RWPE2 (cell line): ENCODE data around the gene ANKRD27.
"Not testable (repeated sequence)": the region's sequence is repeated elsewhere in the genome, so short reads cannot be mapped to it uniquely, and the experiment has no call there.

Experiments used
- ATAC-seq: fragments of 200-7000 bp; cut with Tn5 transposase; 3 replicates; pipeline ENCODE4 v1.9.1; 2021; ENCODE audit warnings: low read depth
- DNase-seq: peaks from one replicate; pipeline ENCODE4 v3.0.0-alpha.2; 2020; ENCODE audit warnings: low spot score
- H3K27ac ChIP-seq: fragments of 450-650 bp; 2 replicates; pipeline ENCODE4 v1.5.1; 2017; ENCODE audit warnings: mild to moderate bottlenecking; ENCODE audit not compliant: poor library complexity, severe bottlenecking
- H3K27me3 ChIP-seq: fragments of 250-450 bp; sonication (Bioruptor Pico); 2 replicates; pipeline ENCODE4 v1.5.1; 2021; ENCODE audit warnings: mild to moderate bottlenecking, moderate library complexity; ENCODE audit not compliant: insufficient read depth, poor library complexity, severe bottlenecking
- H3K36me3 ChIP-seq: fragments of 250-450 bp; sonication (Bioruptor Pico); 2 replicates; pipeline ENCODE4 v1.5.1; 2020; ENCODE audit warnings: low read depth, mild to moderate bottlenecking, moderate library complexity
- H3K4me1 ChIP-seq: fragments of 250-450 bp; sonication (Bioruptor Pico); 2 replicates; pipeline ENCODE4 v1.5.1; 2021; ENCODE audit warnings: mild to moderate bottlenecking, moderate library complexity; ENCODE audit not compliant: insufficient read depth, poor library complexity, severe bottlenecking
- H3K4me3 ChIP-seq: fragments of 250-450 bp; sonication (Bioruptor Pico); 2 replicates; pipeline ENCODE4 v1.5.1; 2021; ENCODE audit warnings: mild to moderate bottlenecking, moderate library complexity; ENCODE audit not compliant: severe bottlenecking
- H3K9me3 ChIP-seq: fragments of 250-450 bp; sonication (Bioruptor Pico); 2 replicates; pipeline ENCODE4 v1.5.1; 2021; ENCODE audit warnings: mild to moderate bottlenecking, moderate library complexity; ENCODE audit not compliant: severe bottlenecking
- CTCF ChIP-seq: fragments of 450-650 bp; IDR thresholded peaks from one replicate; pipeline ENCODE4 v1.5.1; 2017; ENCODE audit warnings: mild to moderate bottlenecking, moderate library complexity; ENCODE audit not compliant: poor library complexity, severe bottlenecking

The ANKRD27 gene

GRCh38 chr19:32594021-32594420 lies 81.0 kb downstream of the ANKRD27 start:
- no peak for TF ChIP-seq CTCF
- DNase-seq (no peak), ATAC-seq (no peak)
- Histone ChIP-seq H3K9me3 (no peaks in the 10 kb centered on the region), H3K36me3 (peaks cover 50% of the 10 kb centered on the region), H3K4me1 (no peaks in the 10 kb centered on the region), H3K4me3 (no peak overlapping the region), H3K27me3 (no peaks in the 10 kb centered on the region), H3K27ac (no peak overlapping the region)

GRCh38 chr19:32587747-32588504 lies 87.1 kb downstream of the ANKRD27 start:
- ATAC-seq, result not testable (repeated sequence)

GRCh38 chr19:32581705-32582179 lies 93.2 kb downstream of the ANKRD27 start:
- peak; percentile 19 for ATAC-seq
- Histone ChIP-seq H3K27ac (peak overlapping the region; percentile 42), H3K27me3 (no peaks in the 10 kb centered on the region), H3K4me1 (peaks cover 2% of the 10 kb centered on the region), H3K9me3 (no peaks in the 10 kb centered on the region), H3K4me3 (peak overlapping the region; percentile 83), H3K36me3 (peaks cover 47% of the 10 kb centered on the region)
- TF ChIP-seq CTCF, result no peak
- DNase-seq, result no peak

More at GRCh38 chr19:32587747-32588504, 87.1 kb downstream of the ANKRD27 start:
- not testable (repeated sequence) for DNase-seq, H3K9me3 ChIP-seq, H3K27ac ChIP-seq, H3K27me3 ChIP-seq, H3K4me1 ChIP-seq, H3K4me3 ChIP-seq
- peaks cover 63% of the 10 kb centered on the region for H3K36me3 ChIP-seq

- ATAC-seq (peak; percentile 91), DNase-seq (peak; percentile 93)
- Histone ChIP-seq H3K4me3 (peak within 1 kb of the TSS; percentile 83), H3K36me3 (peaks cover 41% of the 10 kb centered on the region), H3K9me3 (no peaks in the 10 kb centered on the region), H3K27ac (peak within 1 kb of the TSS; percentile 42), H3K27me3 (no peaks in the 10 kb centered on the region), H3K4me1 (peaks cover 2% of the 10 kb centered on the region)
- no peak for TF ChIP-seq CTCF
Observed at GRCh38 chr19:32580901-32581704, 93.9 kb downstream of the ANKRD27 start, which contains the start of gene PDCD5. Gene PDCD5 (plus strand): TSS chr19:32581190. CDS start chr19:32581262, 72 bp downstream.

- H3K27me3 ChIP-seq, result no peaks in the 10 kb centered on the region
- peak; percentile 34 for ATAC-seq
- no peak overlapping the region for H3K27ac ChIP-seq
- DNase-seq, result no peak
- H3K9me3 ChIP-seq, result no peaks in the 10 kb centered on the region
- H3K4me1 ChIP-seq, result peaks cover 2% of the 10 kb centered on the region
- no peak for TF ChIP-seq CTCF
- peak overlapping the region; percentile 83 for H3K4me3 ChIP-seq
- peaks cover 34% of the 10 kb centered on the region for H3K36me3 ChIP-seq
Observed at GRCh38 chr19:32580353-32580900, 94.6 kb downstream of the ANKRD27 start.
